OCI-LY7 (cell line): ENCODE data around the gene PTPN12.

Source experiments
- CTCF ChIP-seq: fragments of 200-600 bp; sonication (generic); conservative IDR thresholded peaks from 2 replicates; pipeline ENCODE4 v1.5.1; 2014; ENCODE audit warnings: mild to moderate bottlenecking, antibody characterized with exemption, low read length, moderate library complexity, mixed read lengths
- EZH2phosphoT487 ChIP-seq: fragments of 200-600 bp; sonication (generic); IDR thresholded peaks from 2 replicates; pipeline ENCODE4 v1.6.1; 2018; ENCODE audit warnings: low read depth, borderline replicate concordance, mild to moderate bottlenecking, mixed run types, antibody characterized with exemption, low read length, moderate library complexity, mixed read lengths

GRCh38 chr7:77528368-77528767, 8.7 kb upstream of the PTPN12 start:
- no peak for TF ChIP-seq CTCF
- no peak for TF ChIP-seq EZH2phosphoT487
